Measurements from ENCODE around the gene SUPT5H.
A peak's percentile ranks its signal among the peaks of the same experiment; 100 is the strongest.

The SUPT5H gene

DNA sequence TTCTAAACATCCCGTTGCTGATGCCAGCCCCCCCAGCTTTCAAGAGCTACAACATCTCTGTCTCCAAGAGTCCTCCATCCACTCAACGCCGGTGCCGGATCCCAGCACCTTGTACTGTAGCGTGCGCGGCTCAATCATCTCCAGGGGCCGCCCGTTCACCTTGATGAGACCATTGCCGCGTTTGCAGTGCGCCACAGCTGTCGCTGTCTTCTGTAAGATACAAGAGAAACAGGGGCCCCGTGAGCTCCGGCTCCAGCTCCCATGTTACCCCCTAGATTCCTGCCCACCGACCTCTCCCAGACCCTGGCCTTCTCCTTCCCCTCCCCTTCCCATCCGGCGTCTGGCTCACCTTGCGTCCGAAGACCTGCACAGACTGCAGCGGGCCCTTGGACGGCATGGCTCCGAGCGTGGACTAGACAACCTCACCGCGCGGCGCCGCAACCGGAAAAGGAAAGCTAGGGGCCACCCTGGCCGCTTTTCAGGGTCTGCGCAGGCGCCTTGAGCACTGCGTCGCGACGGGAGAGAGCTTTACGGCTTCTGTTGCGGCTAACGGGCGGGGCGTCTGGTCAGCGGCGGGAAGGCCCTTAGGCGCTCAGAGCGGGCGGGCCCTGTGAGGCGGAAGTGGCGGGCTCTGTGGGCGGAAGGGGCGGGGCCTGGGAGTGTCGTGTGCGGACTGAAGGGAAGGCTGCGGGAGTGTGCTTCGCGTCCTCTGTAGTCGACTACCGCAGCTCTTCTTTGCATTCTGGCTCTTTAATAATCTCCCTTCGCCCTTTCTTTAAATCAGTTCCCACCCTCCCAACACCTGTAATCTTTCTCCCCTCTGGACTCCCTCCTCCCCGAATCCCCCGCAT is 9.7 kb upstream of the SUPT5H start, which contains the start of gene RPS16:
TSS of gene RPS16 (minus strand) at position 451 of the 851 bp plus-strand sequence. CDS start at position 397, 54 bp downstream.
- Histone ChIP-seq H3K4me3 (ENCODE audit: low read depth, low read length) (peak within 1 kb of the TSS; percentile 96), H3K9me3 (ENCODE audit: severe bottlenecking) (no peaks in the 10 kb centered on the region), H3K36me3 (peaks cover 48% of the 10 kb centered on the region), H3K27me3 (ENCODE audit: insufficient read depth, low read depth, severe bottlenecking) (no peaks in the 10 kb centered on the region), H3K27ac (peak within 1 kb of the TSS; percentile 91)
- peak; percentile 99 for DNase-seq
- TF ChIP-seq, protein P1, sequence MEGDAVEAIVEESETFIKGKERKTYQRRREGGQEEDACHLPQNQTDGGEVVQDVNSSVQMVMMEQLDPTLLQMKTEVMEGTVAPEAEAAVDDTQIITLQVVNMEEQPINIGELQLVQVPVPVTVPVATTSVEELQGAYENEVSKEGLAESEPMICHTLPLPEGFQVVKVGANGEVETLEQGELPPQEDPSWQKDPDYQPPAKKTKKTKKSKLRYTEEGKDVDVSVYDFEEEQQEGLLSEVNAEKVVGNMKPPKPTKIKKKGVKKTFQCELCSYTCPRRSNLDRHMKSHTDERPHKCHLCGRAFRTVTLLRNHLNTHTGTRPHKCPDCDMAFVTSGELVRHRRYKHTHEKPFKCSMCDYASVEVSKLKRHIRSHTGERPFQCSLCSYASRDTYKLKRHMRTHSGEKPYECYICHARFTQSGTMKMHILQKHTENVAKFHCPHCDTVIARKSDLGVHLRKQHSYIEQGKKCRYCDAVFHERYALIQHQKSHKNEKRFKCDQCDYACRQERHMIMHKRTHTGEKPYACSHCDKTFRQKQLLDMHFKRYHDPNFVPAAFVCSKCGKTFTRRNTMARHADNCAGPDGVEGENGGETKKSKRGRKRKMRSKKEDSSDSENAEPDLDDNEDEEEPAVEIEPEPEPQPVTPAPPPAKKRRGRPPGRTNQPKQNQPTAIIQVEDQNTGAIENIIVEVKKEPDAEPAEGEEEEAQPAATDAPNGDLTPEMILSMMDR (IDR thresholded peaks at IDR 0.05; ENCODE audit: low read depth, low read length), result no peak

DNA sequence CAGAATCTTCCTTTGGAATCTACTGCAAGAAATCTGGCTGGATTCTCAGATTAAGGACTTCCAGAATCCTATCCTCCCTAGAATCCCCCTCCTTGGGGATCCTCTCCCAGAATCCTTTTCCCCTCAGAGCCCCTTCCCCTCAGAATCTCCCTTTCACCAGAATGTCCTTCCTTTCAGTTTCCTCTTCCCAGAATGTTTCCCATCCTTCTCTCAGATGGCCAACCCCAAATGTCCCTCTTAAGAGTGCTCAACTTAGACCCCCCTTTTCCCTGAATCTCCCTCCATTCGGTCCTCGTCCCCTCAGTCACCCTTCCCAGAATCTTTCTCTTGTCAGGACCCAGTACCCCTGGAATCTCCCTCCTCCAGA is 9.0 kb upstream of the SUPT5H start:
- no peak for DNase-seq
- Histone ChIP-seq H3K27ac (peak overlapping the region; percentile 91), H3K36me3 (peaks cover 42% of the 10 kb centered on the region), H3K9me3 (ENCODE audit: severe bottlenecking) (no peaks in the 10 kb centered on the region), H3K27me3 (ENCODE audit: insufficient read depth, low read depth, severe bottlenecking) (no peaks in the 10 kb centered on the region), H3K4me3 (ENCODE audit: low read depth, low read length) (peak overlapping the region; percentile 96)
- TF ChIP-seq, protein P1 (IDR thresholded peaks at IDR 0.05; ENCODE audit: low read depth, low read length), result no peak

DNA sequence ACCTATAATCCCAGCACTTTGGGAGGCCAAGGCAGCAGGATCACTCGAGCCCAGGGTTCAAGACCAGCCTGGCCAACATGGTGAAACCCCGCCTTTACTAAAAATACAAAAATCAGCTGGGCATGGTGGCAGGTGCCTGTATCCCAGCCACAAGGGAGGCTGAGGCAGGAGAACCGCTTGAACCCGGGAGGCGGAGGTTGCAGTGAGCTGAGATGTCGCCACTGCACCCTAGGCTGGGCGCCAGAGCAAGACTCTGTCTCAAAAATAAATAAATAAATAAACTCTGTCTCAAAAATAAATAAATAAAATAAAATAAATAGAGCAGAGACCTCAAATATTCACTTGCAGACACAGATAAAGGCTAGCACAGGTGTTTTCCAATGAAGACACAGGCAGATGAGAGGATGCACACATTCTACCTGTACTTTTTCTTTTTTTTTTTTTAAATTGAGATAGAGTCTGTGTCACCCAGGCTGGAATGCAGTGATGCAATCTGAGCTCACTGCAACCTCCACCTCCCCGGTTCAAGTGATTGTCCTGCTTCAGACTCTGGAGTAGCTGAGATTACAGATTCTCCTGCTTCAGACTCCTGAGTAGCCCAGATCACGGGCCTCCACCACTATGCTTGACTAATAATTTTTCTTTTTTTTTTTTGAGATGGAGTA is 7.0 kb upstream of the SUPT5H start:
- Histone ChIP-seq H3K36me3 (peaks cover 23% of the 10 kb centered on the region), H3K9me3 (ENCODE audit: severe bottlenecking) (no peaks in the 10 kb centered on the region), H3K27me3 (ENCODE audit: insufficient read depth, low read depth, severe bottlenecking) (no peaks in the 10 kb centered on the region), H3K27ac (no peak overlapping the region), H3K4me3 (ENCODE audit: low read depth, low read length) (no peak overlapping the region)
- DNase-seq, result no peak
- TF ChIP-seq, protein P1 (IDR thresholded peaks at IDR 0.05; ENCODE audit: low read depth, low read length), result no peak

DNA sequence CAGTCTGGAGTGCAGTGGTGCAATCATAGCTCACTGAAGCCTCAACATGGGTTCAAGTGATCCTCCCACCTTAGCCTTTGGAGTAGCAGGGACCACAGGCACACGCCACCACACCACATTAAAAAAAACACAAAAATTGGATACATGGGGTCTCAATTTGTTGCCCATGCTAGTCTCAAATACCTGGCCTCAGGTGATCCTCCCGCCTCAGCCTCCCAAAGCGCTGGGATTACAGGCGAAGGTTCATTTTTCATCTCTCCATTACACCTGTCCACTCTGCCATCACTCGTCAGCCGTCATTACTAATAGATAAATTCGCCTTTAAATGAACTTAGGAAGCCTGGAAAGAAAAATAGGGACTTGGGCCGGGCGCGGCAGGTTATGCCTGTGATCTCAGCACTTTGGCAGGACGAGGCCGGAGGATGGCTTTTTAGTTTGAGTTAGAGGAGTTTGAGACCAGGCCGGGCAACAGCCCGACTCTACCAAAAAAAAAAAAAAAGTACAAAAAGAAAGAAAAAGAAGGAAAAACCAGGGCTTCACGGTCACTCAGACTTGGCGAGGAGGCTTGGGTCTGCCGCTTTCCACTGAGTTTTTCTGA is 685 bp upstream of the SUPT5H start:
- DNase-seq, result no peak
- Histone ChIP-seq H3K27ac (peak overlapping the region; percentile 90), H3K9me3 (ENCODE audit: severe bottlenecking) (no peaks in the 10 kb centered on the region), H3K27me3 (ENCODE audit: insufficient read depth, low read depth, severe bottlenecking) (no peaks in the 10 kb centered on the region), H3K4me3 (ENCODE audit: low read depth, low read length) (peak overlapping the region; percentile 95), H3K36me3 (peaks cover 21% of the 10 kb centered on the region)
- TF ChIP-seq, protein P1 (IDR thresholded peaks at IDR 0.05; ENCODE audit: low read depth, low read length), result no peak

DNA sequence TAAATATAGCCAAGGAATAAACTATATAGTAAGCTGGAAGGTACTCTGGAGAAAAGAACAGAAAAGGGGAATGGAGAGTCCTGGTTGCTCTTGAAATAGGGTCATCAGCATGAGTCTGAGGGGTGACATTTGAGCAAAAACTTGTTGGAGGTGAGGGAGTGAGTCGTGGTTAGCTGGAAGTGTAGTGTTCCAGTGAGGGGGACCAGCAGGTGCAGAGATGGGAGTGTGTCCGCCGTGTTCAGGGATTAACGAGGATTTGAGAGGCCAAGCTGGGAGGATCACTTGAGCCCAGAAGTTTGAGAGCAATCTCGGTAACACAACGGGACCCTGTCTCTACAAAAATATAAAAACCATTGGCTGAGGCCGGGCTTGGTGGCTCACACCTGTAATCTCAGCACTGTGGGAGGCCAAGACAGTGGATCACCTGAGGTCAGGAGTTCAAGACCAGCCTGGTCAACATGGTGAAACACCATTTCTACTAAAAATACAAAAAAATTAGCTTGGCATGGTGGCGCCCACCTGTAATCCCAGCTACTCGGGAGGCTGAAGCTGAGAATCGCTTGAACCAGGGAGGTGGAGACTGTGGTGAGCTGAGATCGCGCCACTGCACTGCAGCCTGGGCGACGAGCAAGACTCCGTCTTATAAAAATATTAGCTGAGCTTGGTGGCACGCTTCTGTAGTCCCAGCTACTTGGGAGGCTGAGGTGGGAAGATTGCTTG is 1.1 kb downstream of the SUPT5H start:
- no peak overlapping the region for H3K27ac ChIP-seq
- DNase-seq, result peak; percentile 39
- no peaks in the 10 kb centered on the region for H3K9me3 ChIP-seq (ENCODE audit: severe bottlenecking)
- H3K27me3 ChIP-seq (ENCODE audit: insufficient read depth, low read depth, severe bottlenecking), result no peaks in the 10 kb centered on the region
- peaks cover 25% of the 10 kb centered on the region for H3K36me3 ChIP-seq
- peak overlapping the region; percentile 95 for H3K4me3 ChIP-seq (ENCODE audit: low read depth, low read length)
- TF ChIP-seq, protein P1 (IDR thresholded peaks at IDR 0.05; ENCODE audit: low read depth, low read length), result no peak
